Skeletal muscle tissue (tissue), 4 donors: ENCODE results near the gene HOTAIR. TPM values are rescaled to one million over a fixed set of nuclear protein-coding genes. Genes with fewer than 3 reads are reported as not detected.

Experiments
- H3K27ac ChIP-seq: one replicate; pipeline ENCODE4 v1.7.0; 2013; ENCODE audit warnings: mild to moderate bottlenecking, low read depth, low read length, inconsistent platforms
- H3K27me3 ChIP-seq, 3 donors: one replicate each; pipeline ENCODE4 v1.7.0; 2013; ENCODE audit warnings: low read length in 3 of 3; ENCODE audit not compliant: control insufficient read depth in 3 of 3, insufficient read depth in 3 of 3
- H3K36me3 ChIP-seq, 3 donors: one replicate each; pipeline ENCODE4 v1.7.0; 2013; ENCODE audit warnings: low read length in 3 of 3; ENCODE audit not compliant: control insufficient read depth in 3 of 3, insufficient read depth in 3 of 3
- H3K4me1 ChIP-seq, 3 donors: one replicate each; pipeline ENCODE4 v1.7.0; 2013; ENCODE audit warnings: low read length in 3 of 3, mild to moderate bottlenecking in 3 of 3; ENCODE audit not compliant: control insufficient read depth in 3 of 3, insufficient read depth in 3 of 3
- H3K4me3 ChIP-seq, 3 donors: one replicate each; pipeline ENCODE4 v1.7.0; 2013; ENCODE audit warnings: low read length in 3 of 3
- H3K9ac ChIP-seq, 3 donors: one replicate each; pipeline ENCODE4 v1.7.0; 2013; ENCODE audit warnings: low read length in 3 of 3, mild to moderate bottlenecking in 3 of 3, moderate library complexity in 2 of 3, low read depth in 1 of 3
- H3K9me3 ChIP-seq, 3 donors: one replicate each; pipeline ENCODE4 v1.7.0; 2013; ENCODE audit warnings: low read length in 3 of 3; ENCODE audit not compliant: control insufficient read depth in 3 of 3
- total RNA-seq: library from RNA; depleted of rRNA; stranded (reverse); fragments of >200 nt; gene quantifications from one replicate; pipeline ENCODE4 v1.2.3, GENCODE V29; 2014
- donor health status: Osteomylitis.

Gene HOTAIR
- 2.1 TPM for total RNA-seq

DNA sequence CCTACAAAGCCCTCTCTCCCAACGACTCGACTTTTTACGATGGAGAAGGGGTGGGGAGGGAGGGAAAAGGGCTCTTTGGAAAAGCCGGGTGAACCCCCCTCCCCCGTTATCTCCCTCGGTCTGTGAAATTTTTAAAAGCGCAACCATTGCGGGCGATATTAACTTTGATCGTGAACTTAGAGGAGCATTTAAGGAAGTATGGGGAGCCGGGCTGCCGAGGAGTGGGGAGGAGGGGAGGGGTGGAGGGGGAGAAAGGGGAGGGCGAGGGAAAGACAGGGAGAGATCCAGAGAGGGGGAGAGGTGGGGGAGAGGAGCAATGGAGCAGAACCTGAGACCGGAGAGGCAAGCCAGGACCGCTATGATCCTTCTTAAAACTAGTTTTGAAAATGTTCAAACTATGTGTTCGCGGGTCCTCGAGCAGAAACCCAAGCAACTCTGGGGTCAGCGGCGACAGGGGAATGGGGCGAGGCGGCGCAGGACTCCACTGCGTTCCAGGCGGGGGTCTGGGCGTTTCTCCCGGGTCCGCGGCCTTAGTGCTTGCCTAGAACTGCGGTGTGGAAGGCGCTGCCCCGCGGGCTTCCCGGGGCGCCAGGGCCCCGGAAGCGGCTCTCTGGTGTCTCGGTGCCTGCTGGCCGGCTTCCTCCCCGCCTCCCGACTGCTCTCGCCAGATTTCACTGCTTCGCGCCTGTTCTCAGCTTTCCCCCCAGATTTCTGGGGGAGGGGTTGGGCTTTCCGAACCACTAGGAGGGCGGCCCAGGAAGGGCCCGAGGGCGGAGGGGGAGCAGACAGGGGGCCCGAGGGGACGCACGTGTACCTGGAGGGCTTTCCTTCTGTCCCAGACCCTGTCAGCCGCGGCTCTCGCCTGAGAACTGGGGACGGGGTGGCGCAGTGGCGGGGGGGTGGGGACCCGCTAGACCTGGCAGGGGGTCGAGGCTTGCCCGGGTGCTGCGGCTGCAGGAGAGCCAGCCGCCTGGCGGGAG lies at the start of gene HOTAIR:
HOTAIR (minus strand) TSS at position 871 of the 980 bp plus-strand sequence.
- peak within 1 kb of the TSS; percentile 72 to 81 (median 77) for H3K9ac ChIP-seq
- no peaks in the 10 kb centered on the region for H3K36me3 ChIP-seq
- peaks cover 60 to 92% (median 64%) of the 10 kb centered on the region in 3 donors for H3K27me3 ChIP-seq
- H3K4me3 ChIP-seq, result peak within 1 kb of the TSS; percentile 73 to 75 (median 75)
- H3K4me1 ChIP-seq, result peaks cover 15 to 29% (median 18%) of the 10 kb centered on the region in 3 donors
- no peaks in the 10 kb centered on the region for H3K9me3 ChIP-seq
- peak within 1 kb of the TSS; percentile 65 for H3K27ac ChIP-seq

DNA sequence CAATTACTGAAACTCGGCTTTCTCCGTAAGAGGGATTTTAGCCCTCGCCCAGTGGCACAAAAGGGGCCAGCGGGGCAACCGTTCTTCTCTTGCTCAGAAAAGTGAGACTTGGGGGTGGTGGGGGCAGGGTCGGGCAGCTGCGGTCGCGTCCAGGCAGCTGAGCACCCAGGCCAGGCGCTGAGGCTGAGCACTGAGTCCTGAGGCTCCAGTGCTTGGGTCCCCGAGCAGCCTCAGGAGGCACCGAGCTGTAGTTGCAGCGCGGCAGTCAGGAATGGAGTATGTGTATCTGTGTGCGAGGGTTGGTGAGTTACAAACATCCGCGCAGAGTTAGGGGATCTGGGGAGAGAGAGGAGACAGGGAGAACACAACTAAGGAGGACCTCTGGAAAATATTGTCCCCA lies 49.4 kb upstream of the HOTAIR start:
- Histone ChIP-seq H3K36me3 (no peaks in the 10 kb centered on the region), H3K4me1 (peaks cover 78 to 87% (median 82%) of the 10 kb centered on the region in 3 donors), H3K27me3 (no peaks in the 10 kb centered on the region), H3K4me3 (peak overlapping the region; percentile 50 to 67 (median 63)), H3K9me3 (no peaks in the 10 kb centered on the region), H3K27ac (peak overlapping the region; percentile 99), H3K9ac (peak overlapping the region; percentile 81 to 88 (median 87))

DNA sequence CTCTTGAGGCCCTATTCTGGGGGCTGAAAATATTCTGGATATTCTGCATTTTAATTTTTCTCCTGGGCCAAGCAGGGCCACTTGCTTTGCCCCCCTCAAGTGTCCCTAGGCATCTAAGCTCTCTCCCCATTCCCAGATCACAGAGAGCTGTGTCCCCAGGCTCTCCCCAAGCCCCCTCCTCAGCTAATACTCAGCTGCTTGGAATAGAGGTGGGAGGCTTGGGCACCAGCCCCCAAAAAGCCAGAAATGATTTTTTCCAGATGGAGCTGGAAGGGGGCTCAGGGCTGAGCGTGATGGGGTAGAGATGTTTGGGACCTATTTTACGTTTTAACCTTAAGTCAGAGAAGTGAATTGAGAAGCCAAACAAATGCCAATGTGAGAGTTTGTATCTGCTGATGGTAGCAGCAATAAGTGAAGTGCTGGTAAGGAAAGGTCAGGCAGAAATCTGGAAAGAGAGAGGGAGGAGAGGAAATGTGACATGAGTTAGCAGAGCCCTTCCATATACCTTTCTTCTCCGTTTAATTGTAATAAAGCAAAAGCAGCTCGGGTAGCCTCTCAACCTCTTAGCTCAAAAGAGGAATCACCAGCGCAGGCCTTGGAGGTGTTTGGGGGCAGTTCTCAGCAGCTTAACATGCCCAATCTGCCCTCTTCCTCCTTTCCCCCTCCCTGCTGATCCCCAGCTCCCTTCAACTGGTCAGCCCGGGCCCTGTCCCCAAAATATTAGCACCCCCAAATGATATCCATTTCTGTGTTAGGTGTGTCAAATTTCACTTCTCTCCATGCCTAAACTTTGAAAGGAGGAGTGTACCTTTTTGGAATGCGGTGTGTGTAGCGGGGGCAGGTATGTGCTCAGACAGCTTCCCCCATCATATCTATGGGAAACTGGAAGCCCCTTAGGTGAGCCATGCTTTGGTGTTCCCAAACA lies 48.5 kb upstream of the HOTAIR start:
- peaks cover 69 to 86% (median 77%) of the 10 kb centered on the region in 3 donors for H3K4me1 ChIP-seq
- H3K27ac ChIP-seq, result peak overlapping the region; percentile 99
- no peaks in the 10 kb centered on the region for H3K9me3 ChIP-seq
- H3K9ac ChIP-seq, result peak overlapping the region; percentile 81 to 88 (median 87)
- no peaks in the 10 kb centered on the region for H3K27me3 ChIP-seq
- no peaks in the 10 kb centered on the region for H3K36me3 ChIP-seq
- H3K4me3 ChIP-seq, result peak overlapping the region; percentile 50 to 67 (median 63)

DNA sequence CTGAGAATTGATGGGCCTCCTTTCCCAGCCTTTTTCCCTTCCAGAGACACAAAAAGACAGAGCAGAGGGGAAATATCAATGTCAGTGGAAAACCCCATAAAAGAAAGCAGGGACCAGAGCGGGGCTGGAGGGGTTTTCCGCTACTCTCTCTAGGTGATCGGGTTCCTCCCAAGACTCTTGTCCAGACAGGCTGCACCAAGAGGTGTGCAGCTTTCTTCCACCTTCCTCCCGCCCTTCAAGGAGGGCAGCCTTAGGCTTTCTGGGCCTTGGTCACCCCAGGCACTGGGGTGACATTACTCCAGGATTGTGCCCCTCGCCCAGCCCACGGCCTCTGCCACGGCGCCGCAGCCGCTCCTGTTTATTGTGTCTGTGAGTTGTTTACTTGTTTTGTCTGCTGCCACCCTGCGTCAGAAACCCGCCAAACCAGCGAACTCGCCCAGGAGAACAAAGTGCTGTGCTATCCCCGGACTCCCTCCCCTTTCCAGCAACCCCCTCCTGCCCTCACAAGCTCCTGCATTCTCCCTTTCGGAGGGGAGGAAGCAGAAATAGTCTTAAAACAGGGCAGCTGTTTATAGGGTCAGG lies 46.8 kb upstream of the HOTAIR start:
- H3K9ac ChIP-seq, result peak overlapping the region; percentile 95 to 99 (median 98)
- peaks cover 54 to 72% (median 67%) of the 10 kb centered on the region in 3 donors for H3K4me1 ChIP-seq
- H3K9me3 ChIP-seq, result no peaks in the 10 kb centered on the region
- H3K4me3 ChIP-seq, result peak overlapping the region; percentile 80 to 84 (median 81)
- no peaks in the 10 kb centered on the region for H3K27me3 ChIP-seq
- H3K36me3 ChIP-seq, result no peaks in the 10 kb centered on the region
- H3K27ac ChIP-seq, result peak overlapping the region; percentile 99

DNA sequence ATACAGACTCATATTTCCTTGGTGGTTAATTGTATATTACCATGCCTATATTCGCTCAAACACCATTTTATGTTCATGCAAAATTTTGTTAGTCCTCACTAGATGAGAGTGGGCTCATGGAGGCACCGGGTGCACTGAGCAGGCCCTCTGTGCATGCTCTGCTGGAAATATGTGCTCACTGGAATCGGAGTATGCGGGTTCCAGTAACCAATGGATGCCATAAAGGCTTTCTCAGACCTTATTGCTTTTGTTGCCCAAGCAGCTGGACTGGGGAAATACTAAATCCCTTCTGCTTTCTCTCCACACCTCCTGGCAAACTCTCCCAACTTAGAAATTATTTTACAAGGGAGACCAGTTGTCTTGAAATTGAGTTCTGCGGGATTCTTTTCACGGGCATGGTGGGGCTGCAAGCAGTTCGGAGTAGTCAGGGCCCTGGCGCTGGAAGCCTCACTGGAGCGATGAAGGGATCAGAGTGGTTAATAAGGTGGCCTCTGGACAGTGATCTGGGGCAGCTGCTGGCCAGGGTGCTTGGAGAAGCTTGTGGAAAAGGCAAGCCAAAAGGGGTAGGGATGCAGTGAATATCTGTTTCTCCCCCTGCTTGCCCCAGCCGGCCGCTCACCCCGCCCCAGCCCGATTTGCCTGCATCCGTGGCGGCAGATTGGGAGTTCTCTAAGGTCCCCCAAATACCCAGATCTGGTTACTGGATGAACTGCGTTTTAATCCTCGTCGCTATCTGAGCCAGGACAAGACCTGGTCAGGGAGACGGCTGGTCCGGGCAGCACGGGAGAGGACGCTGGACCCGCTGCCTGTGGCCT lies 46.0 kb upstream of the HOTAIR start:
- peaks cover 49 to 71% (median 65%) of the 10 kb centered on the region in 3 donors for H3K4me1 ChIP-seq
- no peaks in the 10 kb centered on the region for H3K9me3 ChIP-seq
- peak overlapping the region; percentile 99 for H3K27ac ChIP-seq
- H3K9ac ChIP-seq, result peak overlapping the region; percentile 95 to 99 (median 98)
- no peaks in the 10 kb centered on the region for H3K36me3 ChIP-seq
- H3K4me3 ChIP-seq, result peak overlapping the region; percentile 80 to 84 (median 81)
- H3K27me3 ChIP-seq, result no peaks in the 10 kb centered on the region

DNA sequence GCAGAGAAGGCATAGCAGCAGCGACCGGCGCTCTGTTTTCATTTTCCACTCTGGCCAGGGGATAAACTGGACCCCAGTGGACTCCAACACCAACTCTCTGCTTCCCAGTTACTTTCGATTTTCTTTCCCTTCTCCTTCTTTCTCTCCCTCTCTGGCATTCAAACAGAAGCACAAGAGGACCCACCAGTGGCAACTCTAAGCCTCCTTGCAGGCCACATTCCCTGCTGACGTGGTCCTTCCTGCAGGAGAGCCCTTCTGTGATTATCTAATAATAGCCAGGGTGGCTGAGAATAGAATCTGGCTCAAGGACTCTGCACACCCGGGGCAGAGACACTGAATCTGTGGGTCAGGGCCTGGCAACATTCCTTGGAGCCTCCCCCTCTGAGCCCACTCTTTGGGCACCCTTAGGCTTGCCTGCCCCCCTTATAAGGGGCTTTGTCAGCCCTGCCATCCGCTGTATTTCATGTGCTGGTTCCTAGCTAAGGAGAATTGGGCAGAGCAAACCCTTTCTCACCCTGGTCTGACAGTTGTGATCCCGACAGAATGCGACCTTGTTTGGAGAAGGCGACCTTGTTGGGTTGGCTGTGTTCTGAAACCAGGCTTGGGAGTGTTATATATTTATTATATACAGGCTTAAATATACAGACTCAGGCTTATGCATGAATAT lies 45.3 kb upstream of the HOTAIR start:
- Histone ChIP-seq H3K4me3 (peak overlapping the region; percentile 80 to 84 (median 81)), H3K4me1 (peaks cover 57 to 70% (median 60%) of the 10 kb centered on the region in 3 donors), H3K27me3 (no peaks in the 10 kb centered on the region), H3K9ac (peak overlapping the region; percentile 95 to 99 (median 98)), H3K27ac (peak overlapping the region; percentile 99), H3K36me3 (no peaks in the 10 kb centered on the region), H3K9me3 (no peaks in the 10 kb centered on the region)

DNA sequence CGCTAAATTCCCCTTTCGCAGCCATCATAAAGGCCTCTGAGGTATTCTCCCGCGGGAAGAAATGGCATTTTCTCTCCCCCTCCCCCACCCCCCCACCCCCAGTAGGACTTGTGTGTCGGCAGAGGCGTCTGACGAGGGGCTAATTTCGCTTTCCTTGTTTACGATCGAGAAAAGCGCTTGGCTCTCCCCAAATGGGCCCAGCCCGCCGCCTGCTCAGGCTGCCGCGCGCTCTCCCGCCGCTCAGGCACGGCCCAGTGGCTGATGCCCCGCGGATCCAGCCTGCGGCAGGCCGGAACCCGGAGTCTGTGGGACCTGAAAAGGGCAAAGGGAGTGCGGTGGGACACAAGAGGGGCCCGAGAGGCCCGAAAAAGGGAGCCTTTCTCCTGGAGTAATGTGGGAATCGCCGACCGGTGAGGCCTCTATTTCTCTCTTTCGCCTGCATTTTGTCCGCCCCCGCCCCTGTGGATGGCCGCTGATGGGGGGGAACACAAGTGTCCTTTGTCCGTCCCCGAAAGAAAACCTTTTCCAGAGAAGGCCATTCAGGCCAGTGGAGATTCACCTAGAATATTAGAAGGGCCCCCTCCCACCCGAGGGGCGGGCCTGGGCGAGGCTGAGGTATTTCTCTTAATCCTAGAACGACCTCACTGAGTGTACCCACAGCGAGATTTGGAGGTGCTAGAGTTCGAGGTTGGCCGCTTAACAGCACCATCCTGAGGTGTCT lies 44.5 kb upstream of the HOTAIR start:
- Histone ChIP-seq H3K9ac (peak overlapping the region; percentile 95 to 99 (median 98)), H3K9me3 (no peaks in the 10 kb centered on the region), H3K36me3 (no peaks in the 10 kb centered on the region), H3K27ac (peak overlapping the region; percentile 99), H3K4me1 (peaks cover 55 to 69% (median 56%) of the 10 kb centered on the region in 3 donors), H3K27me3 (no peaks in the 10 kb centered on the region), H3K4me3 (peak overlapping the region; percentile 80 to 84 (median 81))

DNA sequence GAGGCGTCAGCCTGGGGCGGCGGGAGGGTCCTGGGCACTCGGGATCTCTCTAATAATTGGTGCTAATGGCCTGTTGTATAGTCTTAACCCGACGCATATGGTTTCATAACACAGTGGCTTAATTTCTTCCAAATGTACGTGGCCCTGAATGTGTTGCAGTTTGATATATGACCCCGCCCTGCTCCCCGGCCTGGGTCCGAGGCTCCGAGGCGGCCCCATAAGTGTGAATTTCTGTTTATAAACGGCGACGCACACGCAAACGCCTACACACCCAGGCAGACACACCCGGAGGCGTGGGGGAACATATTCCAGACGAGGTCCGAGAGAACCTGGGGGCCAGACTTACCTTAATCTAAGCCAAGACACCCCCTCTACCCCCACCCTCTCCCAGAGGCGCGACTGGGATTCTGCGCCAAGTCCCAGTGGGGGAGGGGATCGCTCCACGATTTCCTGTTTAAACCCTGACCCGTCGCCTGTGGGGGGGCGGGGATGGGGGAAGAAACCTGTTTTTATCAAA lies 43.8 kb upstream of the HOTAIR start:
- no peaks in the 10 kb centered on the region for H3K27me3 ChIP-seq
- H3K9me3 ChIP-seq, result no peaks in the 10 kb centered on the region
- peak overlapping the region; percentile 99 for H3K27ac ChIP-seq
- H3K36me3 ChIP-seq, result no peaks in the 10 kb centered on the region
- peak overlapping the region; percentile 79 to 84 (median 81) for H3K4me3 ChIP-seq
- peaks cover 54 to 69% (median 54%) of the 10 kb centered on the region in 3 donors for H3K4me1 ChIP-seq
- peak overlapping the region; percentile 90 to 98 (median 94) for H3K9ac ChIP-seq
